Thyroid gland (tissue), 4 donors: ENCODE data around the gene HEG1.

Source experiments
- CTCF ChIP-seq, 6 experiments: fragments of 200-600 bp in 3 of 6; fragments of 450-650 bp in 3 of 6; sonication (generic) in 3 of 6; IDR thresholded peaks; one replicate each; pipeline ENCODE4 v1.5.1; 2016 to 2019; ENCODE audit warnings: antibody characterized with exemption in 6 of 6, mild to moderate bottlenecking in 2 of 6, inconsistent platforms in 1 of 6, moderate library complexity in 1 of 6
- POLR2A ChIP-seq, 2 donors: fragments of 450-650 bp; IDR thresholded peaks; one replicate each; pipeline ENCODE4 v1.6.1; 2017; ENCODE audit warnings: antibody characterized with exemption in 2 of 2, mild to moderate bottlenecking in 2 of 2, moderate library complexity in 1 of 2

GRCh38 chr3:125068265-125068664, 12.5 kb upstream of the HEG1 start:
- TF ChIP-seq CTCF (IDR thresholded peaks at IDR 0.05), result no peak
- no peak for TF ChIP-seq POLR2A (IDR thresholded peaks at IDR 0.05)
